ENCODE data around the gene RPS27L. TPM values are rescaled to one million over a fixed set of nuclear protein-coding genes. Genes with fewer than 3 reads are reported as not detected.

Gene RPS27L
- total and polyA plus RNA-seq, 4 donors: 9.8 to 184 (median 40.7) TPM

- no peak for TF ChIP-seq ATF3 (IDR thresholded peaks at IDR 0.05)
- no peak for TF ChIP-seq NR2F2 (IDR thresholded peaks at IDR 0.05)
- TF ChIP-seq CTCF (IDR thresholded peaks at IDR 0.05; ENCODE audit: low read depth, low read length, missing input control): no peak
These were observed 30.6 kb downstream of the RPS27L start (continued) for GRCh38 chr15:63126726-63127125.

- Histone ChIP-seq H3K27ac (ENCODE audit: low read depth in 1 of 2, low read length in 2 of 2) (no peak overlapping the region), H3K36me3 (ENCODE audit: control insufficient read depth in 4 of 4, insufficient read depth in 3 of 4, low read depth in 1 of 4, low read length in 3 of 4) (peaks cover 0 to 15% (median 11%) of the 10 kb centered on the region in 4 donors), H3K9me3 (ENCODE audit: control insufficient read depth in 4 of 4, low read length in 3 of 4) (peaks cover 0 to 4% (median 0%) of the 10 kb centered on the region in 4 donors), H3K4me1 (ENCODE audit: control insufficient read depth in 4 of 4, insufficient read depth in 4 of 4, low read length in 3 of 4) (peaks cover 0 to 12% (median 4%) of the 10 kb centered on the region in 4 donors), H3K27me3 (ENCODE audit: control insufficient read depth in 4 of 4, insufficient read depth in 4 of 4, low read length in 3 of 4) (no peaks in the 10 kb centered on the region), H3K9ac (ENCODE audit: low read depth in 1 of 2, low read length in 2 of 2) (no peak overlapping the region), H3K4me3 (ENCODE audit: low read depth in 1 of 3, low read length in 3 of 3) (no peak overlapping the region)
- WGBS: 98% methylated on average over 9 of the region's 9 CpGs
- DNase-seq (ENCODE audit: low spot score): no peak
- TF ChIP-seq NR2F2 (IDR thresholded peaks at IDR 0.05) (no peak), MAX (IDR thresholded peaks at IDR 0.05) (no peak), ATF3 (IDR thresholded peaks at IDR 0.05) (no peak), RXRA (IDR thresholded peaks at IDR 0.05) (no peak), HNF4G (IDR thresholded peaks at IDR 0.05) (no peak), SP1 (IDR thresholded peaks at IDR 0.05) (no peak), YY1 (IDR thresholded peaks at IDR 0.05) (no peak), TAF1 (conservative IDR thresholded peaks at IDR 0.05) (no peak), FOXA2 (IDR thresholded peaks at IDR 0.05) (no peak), RAD21 (IDR thresholded peaks at IDR 0.05) (no peak), HNF4A (conservative IDR thresholded peaks at IDR 0.05) (no peak), REST (IDR thresholded peaks at IDR 0.05) (no peak), JUND (IDR thresholded peaks at IDR 0.05) (no peak), CTCF (IDR thresholded peaks at IDR 0.05; ENCODE audit: low read depth, low read length, missing input control) (no peak), EGR1 (IDR thresholded peaks at IDR 0.05; ENCODE audit: low read depth in 2 of 2) (no peak)
These were observed 32.8 kb downstream of the RPS27L start for GRCh38 chr15:63124506-63124905.
